MM.1S (cell line): Measurements from ENCODE around the gene JAG2.

ENCODE experiments used
- DNase-seq: peaks from one replicate; pipeline ENCODE4 v3.0.0-alpha.2; 2015
- H2AFZ ChIP-seq: fragments of 300-600 bp; sonication (generic); 2 replicates; pipeline ENCODE4 v1.6.0; 2016; ENCODE audit warnings: antibody characterized with exemption, low read length
- H3F3A ChIP-seq: fragments of 300-600 bp; sonication (generic); 2 replicates; pipeline ENCODE4 v1.6.1; 2016; ENCODE audit warnings: mild to moderate bottlenecking, antibody characterized with exemption, low read length, moderate library complexity, mixed read lengths; ENCODE audit not compliant: insufficient read depth
- H3K27ac ChIP-seq: fragments of 300-600 bp; sonication (generic); 2 replicates; pipeline ENCODE4 v1.5.1; 2016; ENCODE audit warnings: mild to moderate bottlenecking, low read length
- H3K27me3 ChIP-seq: fragments of 300-600 bp; sonication (generic); replicated peaks from 2 replicates; pipeline ENCODE4 v1.6.0; 2016; ENCODE audit warnings: low read length; ENCODE audit not compliant: insufficient read depth
- H3K36me3 ChIP-seq: fragments of 300-600 bp; sonication (generic); replicated peaks from 2 replicates; pipeline ENCODE4 v1.6.1; 2016; ENCODE audit warnings: mild to moderate bottlenecking, low read length, mixed read lengths; ENCODE audit not compliant: insufficient read depth
- H3K4me1 ChIP-seq: fragments of 300-600 bp; sonication (generic); 2 replicates; pipeline ENCODE4 v1.6.1; 2016; ENCODE audit warnings: low read length, mixed read lengths
- H3K4me2 ChIP-seq: fragments of 300-600 bp; sonication (generic); 2 replicates; pipeline ENCODE4 v1.6.0; 2016; ENCODE audit warnings: low read depth, low read length
- H3K4me3 ChIP-seq: fragments of 300-600 bp; sonication (generic); 2 replicates; pipeline ENCODE4 v1.5.1; 2016; ENCODE audit warnings: low read length, mixed read lengths
- H3K79me2 ChIP-seq: fragments of 300-600 bp; sonication (generic); 2 replicates; pipeline ENCODE4 v1.6.1; 2016; ENCODE audit warnings: mixed run types, low read length, mixed read lengths
- H3K9ac ChIP-seq: fragments of 300-600 bp; sonication (generic); 2 replicates; pipeline ENCODE4 v1.6.1; 2016; ENCODE audit warnings: low read length, mixed read lengths
- H3K9me2 ChIP-seq: fragments of 300-600 bp; sonication (generic); replicated peaks from 2 replicates; pipeline ENCODE4 v1.6.1; 2016; ENCODE audit warnings: mild to moderate bottlenecking, low read length, mixed read lengths; ENCODE audit not compliant: insufficient read depth
- H3K9me3 ChIP-seq: fragments of 300-600 bp; sonication (generic); replicated peaks from 2 replicates; pipeline ENCODE4 v1.6.1; 2016; ENCODE audit warnings: mild to moderate bottlenecking, low read length, mixed read lengths; ENCODE audit not compliant: insufficient read depth
- H4K20me1 ChIP-seq: fragments of 300-600 bp; sonication (generic); 2 replicates; pipeline ENCODE4 v1.6.1; 2016; ENCODE audit warnings: mild to moderate bottlenecking, low read length, moderate library complexity, mixed read lengths; ENCODE audit not compliant: insufficient read depth
- EZH2 ChIP-seq: fragments of 300-600 bp; sonication (generic); optimal IDR thresholded peaks from 2 replicates; pipeline ENCODE3; 2017; ENCODE audit warnings: low read depth, mild to moderate bottlenecking, antibody characterized with exemption, low read length, mixed read lengths
- EZH2phosphoT487 ChIP-seq: fragments of 300-600 bp; sonication (generic); IDR thresholded peaks from 2 replicates; pipeline ENCODE4 v1.6.1; 2018; ENCODE audit warnings: antibody characterized with exemption, low read length
- TF ChIP-seq, protein P1 (sequence below): fragments of 300-600 bp; sonication (generic); IDR thresholded peaks from 2 replicates; pipeline ENCODE4 v1.5.1; 2016; ENCODE audit warnings: antibody characterized with exemption, low read length, mixed read lengths

The JAG2 gene

DNA sequence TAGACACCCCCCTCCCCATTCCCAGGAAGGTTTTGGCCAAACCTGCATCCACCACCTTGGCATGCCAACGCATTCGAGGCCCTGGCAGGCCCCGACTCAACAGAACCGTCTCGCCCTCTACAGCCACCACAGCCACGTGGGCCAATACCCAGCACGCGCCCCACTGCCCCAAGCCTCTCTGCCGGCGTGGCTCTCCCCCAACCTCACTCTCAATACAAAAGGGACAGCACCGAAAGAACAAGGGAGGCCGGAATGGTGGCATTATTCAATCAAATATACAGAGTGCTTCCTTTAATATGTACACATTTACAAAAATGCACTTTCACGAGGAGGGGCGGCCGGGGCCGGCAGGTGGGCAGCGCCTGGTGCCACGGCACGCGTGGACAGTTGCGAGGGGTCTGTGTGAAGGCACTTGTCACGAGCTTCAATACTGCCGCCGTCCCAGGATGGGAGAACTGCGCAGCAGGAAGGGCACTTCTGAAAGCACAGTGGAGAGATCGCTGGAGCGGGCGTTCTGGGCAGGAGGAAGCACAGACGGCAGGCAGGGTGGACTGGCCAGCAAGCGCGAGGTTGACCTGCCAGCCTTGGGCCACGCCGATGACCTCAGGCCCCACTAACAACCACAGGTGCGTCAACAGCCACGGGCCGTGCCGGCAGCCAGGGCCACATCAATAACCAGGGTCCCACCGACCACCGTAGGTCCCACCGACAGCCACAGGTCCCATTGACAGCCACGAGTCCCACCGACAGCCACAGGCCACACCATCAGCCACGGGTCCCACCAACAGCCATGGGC lies 26.9 kb downstream of the JAG2 start:
- H2AFZ ChIP-seq, result no peak overlapping the region
- H3K27ac ChIP-seq, result no peak overlapping the region
- DNase-seq, result no peak
- H4K20me1 ChIP-seq, result no peaks in the 10 kb centered on the region
- H3K9ac ChIP-seq, result no peak overlapping the region
- H3K27me3 ChIP-seq, result peaks cover 18% of the 10 kb centered on the region; the same call in 1 of the 2 replicates
- H3F3A ChIP-seq, result no peaks in the 10 kb centered on the region
- H3K4me3 ChIP-seq, result no peak overlapping the region
- no peaks in the 10 kb centered on the region for H3K36me3 ChIP-seq
- TF ChIP-seq, protein P1, sequence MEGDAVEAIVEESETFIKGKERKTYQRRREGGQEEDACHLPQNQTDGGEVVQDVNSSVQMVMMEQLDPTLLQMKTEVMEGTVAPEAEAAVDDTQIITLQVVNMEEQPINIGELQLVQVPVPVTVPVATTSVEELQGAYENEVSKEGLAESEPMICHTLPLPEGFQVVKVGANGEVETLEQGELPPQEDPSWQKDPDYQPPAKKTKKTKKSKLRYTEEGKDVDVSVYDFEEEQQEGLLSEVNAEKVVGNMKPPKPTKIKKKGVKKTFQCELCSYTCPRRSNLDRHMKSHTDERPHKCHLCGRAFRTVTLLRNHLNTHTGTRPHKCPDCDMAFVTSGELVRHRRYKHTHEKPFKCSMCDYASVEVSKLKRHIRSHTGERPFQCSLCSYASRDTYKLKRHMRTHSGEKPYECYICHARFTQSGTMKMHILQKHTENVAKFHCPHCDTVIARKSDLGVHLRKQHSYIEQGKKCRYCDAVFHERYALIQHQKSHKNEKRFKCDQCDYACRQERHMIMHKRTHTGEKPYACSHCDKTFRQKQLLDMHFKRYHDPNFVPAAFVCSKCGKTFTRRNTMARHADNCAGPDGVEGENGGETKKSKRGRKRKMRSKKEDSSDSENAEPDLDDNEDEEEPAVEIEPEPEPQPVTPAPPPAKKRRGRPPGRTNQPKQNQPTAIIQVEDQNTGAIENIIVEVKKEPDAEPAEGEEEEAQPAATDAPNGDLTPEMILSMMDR, result no peak
- no peak for TF ChIP-seq EZH2
- no peak for TF ChIP-seq EZH2phosphoT487
- no peaks in the 10 kb centered on the region for H3K79me2 ChIP-seq
- no peak overlapping the region for H3K4me2 ChIP-seq
- H3K9me2 ChIP-seq, result no peaks in the 10 kb centered on the region
- H3K9me3 ChIP-seq, result no peaks in the 10 kb centered on the region
- no peaks in the 10 kb centered on the region for H3K4me1 ChIP-seq

DNA sequence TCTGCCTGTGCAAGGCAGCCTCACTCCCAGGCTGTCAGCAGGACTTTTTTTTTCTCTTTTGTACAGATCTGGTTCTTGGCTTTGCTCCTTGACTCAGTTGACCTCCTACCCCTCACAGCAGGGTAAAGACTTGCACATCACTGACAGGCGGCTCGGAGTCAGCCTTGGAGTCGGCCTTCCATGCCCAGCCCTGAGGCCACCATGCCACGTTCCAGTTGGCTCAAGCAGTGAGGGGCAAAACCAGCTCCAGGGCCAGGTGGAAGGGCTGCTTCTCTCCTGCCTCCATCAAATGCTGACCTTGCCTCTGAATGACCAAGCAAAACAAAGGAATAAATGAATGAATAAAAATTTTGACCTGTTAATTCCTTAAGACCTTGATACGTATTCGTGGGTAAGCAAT lies 27.6 kb downstream of the JAG2 start:
- no peak overlapping the region for H3K27ac ChIP-seq
- no peak overlapping the region for H3K4me2 ChIP-seq
- no peak overlapping the region for H2AFZ ChIP-seq
- no peaks in the 10 kb centered on the region for H4K20me1 ChIP-seq
- no peaks in the 10 kb centered on the region for H3F3A ChIP-seq
- H3K9me2 ChIP-seq, result no peaks in the 10 kb centered on the region
- no peak overlapping the region for H3K4me3 ChIP-seq
- H3K4me1 ChIP-seq, result no peaks in the 10 kb centered on the region
- H3K79me2 ChIP-seq, result no peaks in the 10 kb centered on the region
- TF ChIP-seq EZH2 (no peak), EZH2phosphoT487 (no peak)
- TF ChIP-seq, protein P1, result no peak
- H3K27me3 ChIP-seq, result peaks cover 23% of the 10 kb centered on the region
- no peaks in the 10 kb centered on the region for H3K36me3 ChIP-seq
- no peaks in the 10 kb centered on the region for H3K9me3 ChIP-seq
- no peak overlapping the region for H3K9ac ChIP-seq
- no peak for DNase-seq

DNA sequence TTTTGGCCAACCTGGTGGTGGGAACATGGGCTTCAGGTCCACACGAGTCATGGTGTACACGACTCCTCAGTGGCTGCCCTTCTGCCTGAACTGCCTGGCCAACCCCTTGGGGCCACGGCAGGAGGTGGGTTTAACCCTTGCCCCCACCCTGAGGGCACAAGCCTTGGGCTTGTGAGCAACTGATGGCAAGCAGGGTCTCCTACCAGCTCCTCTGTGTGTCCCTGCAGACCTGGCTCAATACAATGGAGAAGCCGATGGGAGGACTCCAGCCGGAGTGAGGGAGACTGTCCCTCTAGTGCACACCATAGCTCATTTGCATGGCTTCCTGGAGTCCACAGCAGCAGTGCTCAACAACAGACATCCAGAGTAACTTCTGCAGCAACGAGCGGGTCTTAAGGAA lies 28.0 kb downstream of the JAG2 start:
- no peaks in the 10 kb centered on the region for H3K36me3 ChIP-seq

DNA sequence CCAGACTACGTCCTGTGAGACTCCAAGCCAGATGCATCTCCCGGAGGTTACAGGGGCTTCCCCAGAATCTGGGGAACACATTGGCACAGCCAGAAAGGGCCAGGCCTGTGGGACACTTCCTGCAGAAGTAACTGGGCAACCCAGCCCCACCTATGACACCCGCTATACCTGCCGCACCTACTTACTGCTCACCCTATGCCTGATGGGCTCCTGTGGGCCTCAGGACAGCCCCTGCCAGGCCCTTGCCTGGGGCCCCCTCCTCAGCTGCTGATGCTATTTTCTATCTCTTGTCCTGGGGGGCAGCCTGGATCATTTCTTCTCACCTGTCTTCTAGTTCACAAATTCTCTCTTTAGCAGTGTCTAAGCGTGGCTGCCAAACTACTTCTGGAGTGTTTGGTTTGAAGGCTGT lies 28.7 kb downstream of the JAG2 start:
- TF ChIP-seq, protein P1, result no peak
- TF ChIP-seq EZH2phosphoT487 (no peak), EZH2 (no peak)

More for the DNA sequence above, 28.0 kb downstream of the JAG2 start:
- no peak for TF ChIP-seq EZH2
- Histone ChIP-seq H3K9me2 (no peaks in the 10 kb centered on the region), H3F3A (no peaks in the 10 kb centered on the region), H3K27ac (no peak overlapping the region), H3K79me2 (no peaks in the 10 kb centered on the region), H3K27me3 (peaks cover 26% of the 10 kb centered on the region), H3K9me3 (no peaks in the 10 kb centered on the region), H3K9ac (no peak overlapping the region), H2AFZ (no peak overlapping the region), H3K4me2 (no peak overlapping the region), H3K4me1 (no peaks in the 10 kb centered on the region), H3K4me3 (no peak overlapping the region), H4K20me1 (no peaks in the 10 kb centered on the region)
- no peak for DNase-seq

More for the DNA sequence above, 28.7 kb downstream of the JAG2 start:
- Histone ChIP-seq H2AFZ (no peak overlapping the region), H3K36me3 (no peaks in the 10 kb centered on the region), H3K9ac (no peak overlapping the region), H3K4me3 (no peak overlapping the region), H3K79me2 (no peaks in the 10 kb centered on the region), H3F3A (no peaks in the 10 kb centered on the region), H3K27me3 (peaks cover 27% of the 10 kb centered on the region), H3K27ac (no peak overlapping the region), H3K9me3 (no peaks in the 10 kb centered on the region), H3K4me1 (no peaks in the 10 kb centered on the region), H3K9me2 (no peaks in the 10 kb centered on the region), H4K20me1 (no peaks in the 10 kb centered on the region), H3K4me2 (no peak overlapping the region)
- DNase-seq, result no peak
